B cell (primary cell): ENCODE results near the gene DNAJC2. TPM values are rescaled to one million over a fixed set of nuclear protein-coding genes. Genes with fewer than 3 reads are reported as not detected.

ENCODE experiments used
- ATAC-seq: fragments of 200-7000 bp; cut with Tn5 transposase; one replicate; pipeline ENCODE4 v1.10.0; 2021; ENCODE audit warnings: low read depth, mild to moderate bottlenecking, moderate number of reproducible peaks, moderate library complexity
- CTCF ChIA-PET: fragments of 350-600 bp; sonication (Branson Sonifier 250); formaldehyde crosslinking; loops from one replicate; lab custom pipeline; 2021; ENCODE audit warnings: antibody characterized with exemption, inconsistent platforms; lab: Charles Lee
- POLR2A ChIA-PET: fragments of 350-600 bp; sonication (Branson Sonifier 250); formaldehyde crosslinking; loops from one replicate; lab custom pipeline; 2021; ENCODE audit warnings: antibody characterized with exemption; lab: Charles Lee
- DNase-seq: peaks from one replicate; pipeline ENCODE4 v3.0.0; 2013
- H2AFZ ChIP-seq: 2 replicates; pipeline ENCODE4 v1.6.1; 2012; ENCODE audit warnings: mild to moderate bottlenecking, low read depth, low read length; ENCODE audit not compliant: insufficient read depth, poor library complexity, severe bottlenecking
- H3K27ac ChIP-seq, 2 donors: 1 replicate in 1 of 2; 2 replicates in 1 of 2; pipeline ENCODE4 v1.5.1; 2012 to 2013; ENCODE audit warnings: low read length in 2 of 2, mild to moderate bottlenecking in 2 of 2, moderate library complexity in 1 of 2
- H3K27me3 ChIP-seq, 4 experiments: fragments of 200-600 bp in 1 of 4; sonication (generic) in 1 of 4; replicated peaks in 1 of 4; 1 replicate in 2 of 4; 2 replicates in 2 of 4; pipeline versions ENCODE4 v1.6.1 to v1.7.0; 2013 to 2016; ENCODE audit warnings: low read length in 3 of 4, mild to moderate bottlenecking in 2 of 4, mixed read lengths in 1 of 4, moderate library complexity in 1 of 4; ENCODE audit not compliant: insufficient read depth in 4 of 4, control insufficient read depth in 3 of 4; ENCODE audit errors: control extremely low read depth in 1 of 4
- H3K36me3 ChIP-seq, 2 experiments: replicated peaks in 1 of 2; 1 replicate in 1 of 2; 2 replicates in 1 of 2; pipeline versions ENCODE4 v1.6.1 to v1.7.1; 2013; ENCODE audit warnings: low read length in 1 of 2; ENCODE audit not compliant: insufficient read depth in 2 of 2, control insufficient read depth in 1 of 2; ENCODE audit errors: control extremely low read depth in 1 of 2, extremely low read depth in 1 of 2
- H3K4me1 ChIP-seq, 2 donors: fragments of 200-600 bp in 1 of 2; sonication (generic) in 1 of 2; 1 replicate in 1 of 2; 2 replicates in 1 of 2; pipeline versions ENCODE4 v1.5.1 to v1.6.1; 2013 to 2017; ENCODE audit warnings: low read length in 2 of 2; ENCODE audit not compliant: control insufficient read depth in 2 of 2, insufficient read depth in 2 of 2
- H3K4me2 ChIP-seq: replicated peaks from 2 replicates; pipeline ENCODE3; 2012; ENCODE audit warnings: mild to moderate bottlenecking, low read depth, low read length; ENCODE audit not compliant: poor library complexity, severe bottlenecking
- H3K4me3 ChIP-seq, 5 experiments: fragments of 200-600 bp in 1 of 5; sonication (generic) in 1 of 5; 1 replicate in 3 of 5; 2 replicates in 2 of 5; pipeline versions ENCODE4 v1.5.1 to v1.7.0; 2011 to 2016; ENCODE audit warnings: low read length in 4 of 5, mild to moderate bottlenecking in 4 of 5, low read depth in 2 of 5, control low read depth in 1 of 5, moderate library complexity in 1 of 5; ENCODE audit not compliant: insufficient read depth in 1 of 5; ENCODE audit errors: control extremely low read depth in 1 of 5, extremely low read depth in 1 of 5
- H3K79me2 ChIP-seq: fragments of 200-600 bp; sonication (generic); one replicate; pipeline ENCODE4 v1.6.0; 2016; ENCODE audit warnings: low read length; ENCODE audit not compliant: control insufficient read depth, insufficient read depth
- H3K9ac ChIP-seq: fragments of 200-600 bp; sonication (generic); 2 replicates; pipeline ENCODE4 v1.6.1; 2017; ENCODE audit warnings: mild to moderate bottlenecking, low read length, moderate library complexity
- H3K9me3 ChIP-seq, 3 donors: one replicate each; pipeline versions ENCODE4 v1.6.1 to v1.7.1; 2013; ENCODE audit warnings: low read length in 2 of 3; ENCODE audit not compliant: control insufficient read depth in 2 of 3, insufficient read depth in 1 of 3; ENCODE audit errors: control extremely low read depth in 1 of 3
- H4K20me1 ChIP-seq: 2 replicates; pipeline ENCODE4 v1.6.0; 2012; ENCODE audit warnings: mild to moderate bottlenecking, low read length; ENCODE audit not compliant: insufficient read depth, control insufficient read depth, poor library complexity, severe bottlenecking
- H3K27ac Mint-ChIP-seq: one replicate; pipeline ENCODE4 v1.8.0; 2021; ENCODE audit warnings: mixed read lengths
- H3K27me3 Mint-ChIP-seq: one replicate; pipeline ENCODE4 v1.8.0; 2021; ENCODE audit warnings: mixed read lengths
- H3K4me1 Mint-ChIP-seq: one replicate; pipeline ENCODE4 v1.8.0; 2021; ENCODE audit warnings: mixed read lengths
- H3K4me3 Mint-ChIP-seq: one replicate; pipeline ENCODE4 v1.8.0; 2021; ENCODE audit warnings: mixed read lengths
- H3K9me3 Mint-ChIP-seq: one replicate; pipeline ENCODE4 v1.8.0; 2022; ENCODE audit warnings: mixed read lengths; ENCODE audit not compliant: insufficient read depth
- CTCF ChIP-seq: fragments of 200-600 bp; IDR thresholded peaks from one replicate; pipeline ENCODE4 v1.8.0; 2022; ENCODE audit warnings: antibody characterized with exemption, mild to moderate bottlenecking
- EZH2 ChIP-seq: IDR thresholded peaks from 2 replicates; pipeline ENCODE4 v1.6.1; 2012; ENCODE audit warnings: borderline replicate concordance, low read depth, mild to moderate bottlenecking, moderate library complexity, low read length; ENCODE audit not compliant: insufficient read depth, poor library complexity, severe bottlenecking
- WGBS: methylation state at CpG from one replicate; pipeline ENCODE4 v1.1.5; 2013; ENCODE audit warnings: missing lambda C conversion rate; ENCODE audit not compliant: insufficient coverage; 5-methylcytosine and 5-hydroxymethylcytosine counted together
- intact Hi-C: fragments of 100-400 bp; cut with micrococcal nuclease; formaldehyde crosslinking; loops from one replicate; pipeline ENCODE4 v1.10.0; 2022
- polyA plus RNA-seq: library from polyadenylated mRNA; depleted of rRNA; stranded (reverse); fragments of >200 nt; gene quantifications from 2 replicates; pipeline ENCODE4 v1.2.3, GENCODE V29; 2012
- total RNA-seq, 2 donors: library from RNA; stranded (reverse); fragments of 120-200 nt in 1 of 2; gene quantifications; 1 replicate in 1 of 2; 2 replicates in 1 of 2; pipeline versions ENCODE4 v1.2.3 to v1.2.4, GENCODE V29; 2013 to 2022

DNAJC2 gene
- total and polyA plus RNA-seq, 2 donors (not counting 1 experiment from before 2014, with no cell fraction given): 12.5 to 38.6 TPM

DNA sequence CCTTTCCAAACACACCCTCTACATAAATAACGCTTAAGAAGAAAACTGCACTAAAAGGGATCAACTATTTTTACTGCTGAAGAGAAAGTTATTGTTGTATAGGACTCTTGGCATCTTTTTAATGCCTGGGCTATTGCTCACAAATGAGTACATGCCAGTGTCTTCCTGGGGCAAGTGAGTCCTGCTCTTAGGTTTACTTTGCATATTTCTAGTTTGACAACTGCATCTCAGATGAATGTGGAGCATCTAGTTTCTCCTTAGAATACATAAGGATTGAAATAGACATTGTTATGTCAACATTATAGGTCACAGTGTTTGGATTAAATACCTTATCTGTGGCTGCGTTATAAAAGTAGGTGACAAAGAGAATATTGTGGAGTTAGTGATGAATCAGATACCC lies 47.4 kb upstream of the DNAJC2 start:
- intact Hi-C loops: no loop called here
- no peak for TF ChIP-seq EZH2
- TF ChIP-seq CTCF: no peak
- no peak overlapping the region for H3K27ac ChIP-seq
- CTCF ChIA-PET: no interaction called here
- H2AFZ ChIP-seq: no peak overlapping the region
- peaks cover 0 to 3% (median 0%) of the 10 kb centered on the region in 4 experiments for H3K27me3 ChIP-seq
- no peaks in the 10 kb centered on the region for H3K4me1 ChIP-seq
- peaks cover 19% of the 10 kb centered on the region for H3K27me3 Mint-ChIP-seq
- H3K36me3 ChIP-seq: no peaks in the 10 kb centered on the region
- no peaks in the 10 kb centered on the region for H4K20me1 ChIP-seq
- no peaks in the 10 kb centered on the region for H3K4me1 Mint-ChIP-seq
- H3K4me3 ChIP-seq: no peak overlapping the region
- no peak for ATAC-seq
- H3K79me2 ChIP-seq: no peaks in the 10 kb centered on the region
- no peak overlapping the region for H3K4me3 Mint-ChIP-seq
- H3K9me3 ChIP-seq: no peaks in the 10 kb centered on the region
- no peak for DNase-seq
- POLR2A ChIA-PET: no interaction called here
- no CpG with 5 or more reads among the region's 2 CpGs for WGBS
- H3K4me2 ChIP-seq: no peak overlapping the region
- H3K27ac Mint-ChIP-seq: no peak overlapping the region
- no peak overlapping the region for H3K9ac ChIP-seq
- no peaks in the 10 kb centered on the region for H3K9me3 Mint-ChIP-seq

GRCh38 chr7:103391150-103391549 lies 46.6 kb upstream of the DNAJC2 start:
- Histone ChIP-seq H3K79me2 (no peaks in the 10 kb centered on the region), H3K4me2 (no peak overlapping the region), H3K27ac (no peak overlapping the region), H3K9me3 (no peaks in the 10 kb centered on the region), H3K36me3 (no peaks in the 10 kb centered on the region), H4K20me1 (no peaks in the 10 kb centered on the region), H2AFZ (no peak overlapping the region), H3K9ac (no peak overlapping the region), H3K27me3 (no peaks in the 10 kb centered on the region), H3K4me3 (no peak overlapping the region), H3K4me1 (no peaks in the 10 kb centered on the region)
- H3K4me3 Mint-ChIP-seq: no peak overlapping the region
- ChIA-PET POLR2A (no interaction called here), CTCF (no interaction called here)
- DNase-seq (no peak), ATAC-seq (no peak)
- H3K4me1 Mint-ChIP-seq: no peaks in the 10 kb centered on the region
- H3K9me3 Mint-ChIP-seq: no peaks in the 10 kb centered on the region
- H3K27ac Mint-ChIP-seq: no peak overlapping the region
- peaks cover 20% of the 10 kb centered on the region for H3K27me3 Mint-ChIP-seq
- intact Hi-C loops: no loop called here
- TF ChIP-seq CTCF (no peak), EZH2 (no peak)
- WGBS: 100% methylated on average over 2 of the region's 5 CpGs
